22Rv1 (cell line): ENCODE data around the gene TGFB2.

Experiments
- CTCF ChIP-seq: fragments of 450-650 bp; IDR thresholded peaks from 2 replicates; pipeline ENCODE4 v1.5.1; 2017; ENCODE audit warnings: mild to moderate bottlenecking
- ZFX ChIP-seq: fragments of 450-650 bp; IDR thresholded peaks from 2 replicates; pipeline ENCODE4 v1.6.1; 2017; ENCODE audit warnings: antibody characterized with exemption, borderline replicate concordance

GRCh38 chr1:218490406-218490922 is 145.3 kb downstream of the TGFB2 start:
- no peak for TF ChIP-seq CTCF
- no peak for TF ChIP-seq ZFX
